ENCODE measurements around the gene TRIM66. TPM values are rescaled to one million over a fixed set of nuclear protein-coding genes. Genes with fewer than 3 reads are reported as not detected.

The TRIM66 gene
- total and polyA plus RNA-seq, 2 experiments from 2014 or later: 1.5 TPM

DNA sequence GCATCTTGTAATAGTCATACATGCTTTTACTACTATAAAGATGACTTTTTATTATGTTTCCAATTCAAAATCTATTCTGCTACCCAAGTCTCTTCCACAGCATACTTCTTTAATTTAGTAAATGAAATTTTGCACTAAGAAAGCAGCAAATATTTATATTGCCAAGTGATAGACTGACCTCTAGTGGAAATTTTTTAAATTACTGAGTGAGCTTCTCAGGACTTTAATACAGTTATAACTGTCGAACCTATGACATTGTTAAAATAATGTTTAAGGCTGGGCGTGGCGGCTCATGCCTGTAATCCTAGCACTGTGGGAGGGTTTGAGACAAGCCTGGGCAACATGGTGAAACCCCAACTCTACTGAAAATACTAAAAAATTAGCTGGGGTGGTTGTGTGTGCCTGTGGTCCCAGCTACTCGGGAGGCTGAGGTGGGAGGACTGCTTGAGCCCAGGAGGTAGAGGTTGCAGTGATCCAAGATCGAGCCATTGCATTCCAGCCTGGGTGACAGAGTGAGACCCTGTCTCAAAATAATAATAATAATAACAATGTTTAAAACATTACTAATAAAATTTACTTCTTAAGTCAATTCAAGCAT, 115.8 kb downstream of the TRIM66 start:
- H3K36me3 ChIP-seq (ENCODE audit: low read depth): no peaks in the 10 kb centered on the region
- no peaks in the 10 kb centered on the region for H3K9me2 ChIP-seq (ENCODE audit: insufficient read depth)
- H3F3A ChIP-seq (ENCODE audit: insufficient read depth): peaks cover 7% of the 10 kb centered on the region
- H3K79me2 ChIP-seq (ENCODE audit: insufficient read depth): no peaks in the 10 kb centered on the region
- no peak overlapping the region for H3K4me2 ChIP-seq (ENCODE audit: unreplicated experiment)
- peaks cover 9% of the 10 kb centered on the region for H3K4me1 ChIP-seq (ENCODE audit: insufficient read depth)
- H2AFZ ChIP-seq: no peak overlapping the region
- DNase-seq: peak; percentile 59
- H3K27ac ChIP-seq: no peak overlapping the region
- H3K9ac ChIP-seq: no peak overlapping the region
- in situ Hi-C loops (cut with MboI): loop anchor here (25.0 kb wide), 2 partner anchors 329 to 554 kb away; no protein-coding TSS in a partner anchor
- peaks cover 36% of the 10 kb centered on the region for H3K27me3 ChIP-seq (replicated peaks; ENCODE audit: insufficient read depth)
- 19 to 25% methylated on average over 5 of the region's 5 CpGs for WGBS, 2 experiments (ENCODE audit: low coverage in 1 of 2, low lambda C conversion rate in 2 of 2, missing lambda C conversion rate in 2 of 2)
- TF ChIP-seq EZH2 (IDR thresholded peaks at IDR 0.05; ENCODE audit: insufficient read depth, poor library complexity, severe bottlenecking) (no peak), EZH2phosphoT487 (IDR thresholded peaks at IDR 0.05; ENCODE audit: insufficient read depth, low read depth) (no peak)
- H3K4me3 ChIP-seq: no peak overlapping the region
- no peaks in the 10 kb centered on the region for H4K20me1 ChIP-seq (ENCODE audit: insufficient read depth)
- H3K9me3 ChIP-seq (ENCODE audit: low read depth): no peaks in the 10 kb centered on the region

- Histone ChIP-seq H2AFZ (no peak overlapping the region), H3K36me3 (ENCODE audit: low read depth) (no peaks in the 10 kb centered on the region), H3K79me2 (ENCODE audit: insufficient read depth) (no peaks in the 10 kb centered on the region), H3K27me3 (replicated peaks; ENCODE audit: insufficient read depth) (peaks cover 51% of the 10 kb centered on the region), H3F3A (ENCODE audit: insufficient read depth) (peaks cover 7% of the 10 kb centered on the region), H3K9me2 (ENCODE audit: insufficient read depth) (no peaks in the 10 kb centered on the region), H3K9ac (no peak overlapping the region), H3K27ac (no peak overlapping the region), H3K4me1 (ENCODE audit: insufficient read depth) (peaks cover 9% of the 10 kb centered on the region), H3K9me3 (ENCODE audit: low read depth) (no peaks in the 10 kb centered on the region), H4K20me1 (ENCODE audit: insufficient read depth) (no peaks in the 10 kb centered on the region), H3K4me3 (no peak overlapping the region), H3K4me2 (ENCODE audit: unreplicated experiment) (no peak overlapping the region)
- in situ Hi-C loops (cut with MboI): loop anchor here (25.0 kb wide), 2 partner anchors 327 to 552 kb away; no protein-coding TSS in a partner anchor
- 26 to 28% methylated on average over 2 of the region's 2 CpGs for WGBS, 2 experiments (ENCODE audit: low coverage in 1 of 2, low lambda C conversion rate in 2 of 2, missing lambda C conversion rate in 2 of 2)
- DNase-seq: no peak
- TF ChIP-seq EZH2phosphoT487 (IDR thresholded peaks at IDR 0.05; ENCODE audit: insufficient read depth, low read depth): no peak
- TF ChIP-seq EZH2 (IDR thresholded peaks at IDR 0.05; ENCODE audit: insufficient read depth, poor library complexity, severe bottlenecking): no peak
Observed at GRCh38 chr11:8564526-8564925, 117.9 kb downstream of the TRIM66 start.

Small RNAs within 50 kb of the gene (small RNA-seq; reads per million reads assigned to genes)
- gene SNORA3A (ENCODE audit: low read depth, low replicate concordance) (not detected), gene SNORA3B (ENCODE audit: low read depth, low replicate concordance) (0.43 reads per million)

Other genes starting within 250 kb of the TRIM66 start
- gene STK33, start 88.4 kb downstream of the TRIM66 start, total RNA-seq (2014; rRNA removed; shearing (Covaris generic)): not detected in 2 replicates
- gene STK33, start 88.4 kb downstream of the TRIM66 start, polyA plus RNA-seq (2016; fragmentation: Nextera tagmentation; extraction: Ambion mirVana): not detected in 2 replicates
- gene RPL27A, start 127 bp upstream of the TRIM66 start, total RNA-seq (2014; rRNA removed; shearing (Covaris generic)): 460 and 520 TPM in 2 replicates
- 1,046 and 1,073 TPM in 2 replicates for gene RPL27A, start 127 bp upstream of the TRIM66 start, polyA plus RNA-seq (2016; fragmentation: Nextera tagmentation; extraction: Ambion mirVana)
- 49.6 and 58.4 TPM in 2 replicates for gene AKIP1, start 228.5 kb upstream of the TRIM66 start, total RNA-seq (2014; rRNA removed; shearing (Covaris generic))
- 41.1 and 42.8 TPM in 2 replicates for gene AKIP1, start 228.5 kb upstream of the TRIM66 start, polyA plus RNA-seq (2016; fragmentation: Nextera tagmentation; extraction: Ambion mirVana)